Ascending aorta (tissue), 2 donors: ENCODE data around the gene ARHGAP8. TPM values are rescaled to one million over a fixed set of nuclear protein-coding genes. Genes with fewer than 3 reads are reported as not detected.

Experiments
- DNase-seq, 2 donors: peaks; one replicate each; pipeline ENCODE4 v3.0.0-alpha.2; 2019; ENCODE audit warnings: low spot score in 2 of 2
- H3K27ac ChIP-seq, 2 donors: fragments of 200-600 bp; sonication (generic); one replicate each; pipeline ENCODE4 v1.5.1; 2016 to 2017; ENCODE audit warnings: mild to moderate bottlenecking in 1 of 2
- H3K27me3 ChIP-seq: fragments of 200-600 bp; sonication (generic); one replicate; pipeline ENCODE4 v1.5.1; 2017
- H3K36me3 ChIP-seq, 2 donors: fragments of 200-600 bp; sonication (generic); one replicate each; pipeline ENCODE4 v1.5.1; 2016
- H3K4me1 ChIP-seq, 2 donors: fragments of 200-600 bp; sonication (generic); one replicate each; pipeline ENCODE4 v1.5.1; 2016 to 2017; ENCODE audit warnings: mild to moderate bottlenecking in 1 of 2
- H3K4me3 ChIP-seq, 2 donors: fragments of 200-600 bp; sonication (generic); one replicate each; pipeline ENCODE4 v1.5.1; 2016 to 2017; ENCODE audit warnings: mild to moderate bottlenecking in 1 of 2
- H3K9me3 ChIP-seq, 2 donors: fragments of 200-600 bp; sonication (generic); one replicate each; pipeline ENCODE4 v1.5.1; 2016
- CTCF ChIP-seq, 3 experiments: fragments of 200-600 bp in 2 of 3; fragments of 450-650 bp in 1 of 3; sonication (generic) in 2 of 3; IDR thresholded peaks; one replicate each; pipeline ENCODE4 v1.5.1; 2016 to 2019; ENCODE audit warnings: antibody characterized with exemption in 3 of 3, mild to moderate bottlenecking in 1 of 3, moderate library complexity in 1 of 3
- intact Hi-C: fragments of 100-400 bp; cut with DNase I; formaldehyde crosslinking; loops from one replicate; pipeline ENCODE4 v1.15.1; 2023
- total RNA-seq: library from RNA; depleted of rRNA; stranded (reverse); fragments of >200 nt; gene quantifications from one replicate; pipeline ENCODE4 v1.1.0, GENCODE V29; 2016

Gene ARHGAP8
- total RNA-seq, 1 donor from 2014 or later, result not detected

GRCh38 chr22:44727148-44727547 lies 25.2 kb upstream of the ARHGAP8 start:
- Histone ChIP-seq H3K9me3 (no peaks in the 10 kb centered on the region), H3K27ac (no peak overlapping the region), H3K4me1 (no peaks in the 10 kb centered on the region), H3K36me3 (no peaks in the 10 kb centered on the region), H3K4me3 (no peak overlapping the region), H3K27me3 (no peaks in the 10 kb centered on the region)
- intact Hi-C loops, result no loop called here
- no peak for TF ChIP-seq CTCF (IDR thresholded peaks at IDR 0.05)
- no peak for DNase-seq

DNA sequence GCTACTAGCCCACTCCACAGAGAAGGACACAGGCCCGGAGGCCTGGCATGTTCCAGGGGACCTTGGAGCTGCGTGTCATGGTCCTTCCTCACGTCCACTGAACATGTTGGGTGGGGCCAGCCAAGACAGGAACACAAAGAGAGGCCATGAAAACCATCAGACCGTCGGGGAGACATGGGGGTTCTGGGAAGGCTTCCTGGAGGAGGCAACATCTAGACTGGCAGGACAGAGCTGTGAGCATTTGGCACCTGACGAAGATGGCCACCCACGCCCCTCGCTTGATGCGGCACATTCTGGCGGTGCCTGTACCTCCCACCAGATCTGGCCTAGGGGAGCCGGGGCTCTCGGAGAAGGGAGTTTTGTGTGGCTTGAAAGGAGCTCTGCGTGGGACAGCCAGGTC lies 24.7 kb upstream of the ARHGAP8 start:
- TF ChIP-seq CTCF (IDR thresholded peaks at IDR 0.05), result no peak
- H3K27me3 ChIP-seq, result no peaks in the 10 kb centered on the region
- H3K36me3 ChIP-seq, result no peaks in the 10 kb centered on the region
- H3K4me3 ChIP-seq, result no peak overlapping the region
- H3K9me3 ChIP-seq, result no peaks in the 10 kb centered on the region
- DNase-seq, result no peak
- no peaks in the 10 kb centered on the region for H3K4me1 ChIP-seq
- intact Hi-C loops, result no loop called here
- no peak overlapping the region for H3K27ac ChIP-seq

- H3K4me3 ChIP-seq, result no peak overlapping the region
- H3K4me1 ChIP-seq, result no peaks in the 10 kb centered on the region
- no peaks in the 10 kb centered on the region for H3K9me3 ChIP-seq
- no peak overlapping the region for H3K27ac ChIP-seq
- no peak for TF ChIP-seq CTCF (IDR thresholded peaks at IDR 0.05)
- no peaks in the 10 kb centered on the region for H3K27me3 ChIP-seq
- intact Hi-C loops, result no loop called here
- no peak for DNase-seq
- H3K36me3 ChIP-seq, result no peaks in the 10 kb centered on the region
Observed at GRCh38 chr22:44728761-44729324, 23.5 kb upstream of the ARHGAP8 start.

DNA sequence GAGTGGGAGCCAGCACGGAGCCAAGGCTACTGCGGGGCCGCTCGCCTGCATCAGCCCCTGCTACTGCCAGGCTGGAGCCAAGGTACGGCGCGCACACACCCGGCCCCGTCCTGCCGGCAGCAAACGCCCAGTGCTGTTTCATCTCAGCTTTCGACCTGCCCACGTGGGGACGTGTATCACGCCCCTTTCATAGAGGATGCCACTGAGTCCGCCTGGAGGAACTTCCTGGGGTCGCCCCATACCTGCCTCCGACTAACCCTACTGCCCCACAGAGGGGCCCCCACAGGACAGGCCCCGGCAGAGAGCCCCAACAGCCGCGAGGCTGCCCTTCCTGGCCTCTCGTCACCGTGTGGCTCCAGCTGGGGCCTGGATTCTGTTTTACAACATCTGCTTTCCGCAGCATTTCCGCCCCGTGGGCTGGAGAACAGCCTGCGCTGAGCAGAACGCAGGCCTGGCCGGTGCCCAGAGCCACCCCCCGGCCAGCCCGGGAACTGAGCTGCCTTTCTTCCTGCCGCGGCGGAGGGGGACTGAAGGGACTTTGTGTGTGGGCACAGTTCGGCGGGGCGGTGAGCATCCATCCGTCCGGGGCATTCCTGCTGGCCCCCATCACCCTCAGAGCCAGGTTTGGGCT lies 22.9 kb upstream of the ARHGAP8 start:
- no peaks in the 10 kb centered on the region for H3K9me3 ChIP-seq
- H3K4me1 ChIP-seq, result no peaks in the 10 kb centered on the region
- no peaks in the 10 kb centered on the region for H3K36me3 ChIP-seq
- DNase-seq, result no peak
- H3K4me3 ChIP-seq, result no peak overlapping the region
- no peak overlapping the region for H3K27ac ChIP-seq
- no peaks in the 10 kb centered on the region for H3K27me3 ChIP-seq
- intact Hi-C loops, result no loop called here
- TF ChIP-seq CTCF (IDR thresholded peaks at IDR 0.05), result no peak

GRCh38 chr22:44730022-44730393 lies 22.4 kb upstream of the ARHGAP8 start:
- no peak for DNase-seq
- Histone ChIP-seq H3K36me3 (no peaks in the 10 kb centered on the region), H3K9me3 (no peaks in the 10 kb centered on the region), H3K4me1 (no peaks in the 10 kb centered on the region), H3K27ac (no peak overlapping the region), H3K27me3 (no peaks in the 10 kb centered on the region), H3K4me3 (no peak overlapping the region)
- TF ChIP-seq CTCF (IDR thresholded peaks at IDR 0.05), result no peak
- intact Hi-C loops, result no loop called here
